Suppressor macrophage treated with lipopolysaccharide for 1 hour (primary cell): ENCODE data around the gene IFNGR2.

Experiments
- DNase-seq, 3 donors: peaks; one replicate each; pipeline ENCODE4 v3.0.0-alpha.2; 2020 to 2022

IFNGR2 gene, protein sequence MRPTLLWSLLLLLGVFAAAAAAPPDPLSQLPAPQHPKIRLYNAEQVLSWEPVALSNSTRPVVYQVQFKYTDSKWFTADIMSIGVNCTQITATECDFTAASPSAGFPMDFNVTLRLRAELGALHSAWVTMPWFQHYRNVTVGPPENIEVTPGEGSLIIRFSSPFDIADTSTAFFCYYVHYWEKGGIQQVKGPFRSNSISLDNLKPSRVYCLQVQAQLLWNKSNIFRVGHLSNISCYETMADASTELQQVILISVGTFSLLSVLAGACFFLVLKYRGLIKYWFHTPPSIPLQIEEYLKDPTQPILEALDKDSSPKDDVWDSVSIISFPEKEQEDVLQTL

DNA sequence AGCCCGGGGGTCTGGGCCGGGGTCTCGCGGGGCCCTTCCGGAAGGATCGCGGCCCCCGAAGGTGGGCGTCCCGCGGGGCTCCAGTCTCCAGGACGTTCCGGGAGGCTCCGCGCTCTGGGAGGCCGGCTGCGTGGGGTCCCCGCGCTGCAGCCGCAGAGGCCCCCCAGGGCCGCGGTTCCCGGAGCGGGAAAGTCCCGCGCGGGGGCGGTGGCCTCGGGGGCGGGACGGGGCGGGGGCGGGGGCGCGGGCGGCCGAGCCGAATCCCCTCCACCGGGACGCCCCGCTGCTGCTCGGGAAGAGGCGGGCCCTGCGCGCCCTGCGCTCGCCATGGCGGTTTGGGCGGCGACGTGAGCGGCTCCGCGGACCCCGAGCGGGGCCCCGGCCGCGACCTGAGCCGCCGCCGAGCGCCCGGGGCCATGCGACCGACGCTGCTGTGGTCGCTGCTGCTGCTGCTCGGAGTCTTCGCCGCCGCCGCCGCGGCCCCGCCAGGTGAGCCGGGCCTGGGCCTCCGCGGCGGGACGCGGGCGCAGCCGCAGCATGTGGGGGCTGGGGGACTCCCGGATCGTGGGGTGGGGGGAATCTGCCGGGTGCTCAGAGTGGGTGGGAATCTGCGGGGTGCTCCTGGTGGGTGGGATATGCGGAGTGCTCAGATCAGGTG is at the start of gene IFNGR2:
TSS of gene IFNGR2 (plus strand) at position 286 of the 658 bp plus-strand sequence. CDS start at position 417, 131 bp downstream.
- DNase-seq = peak; percentile 75 to 92 (median 82)

DNA sequence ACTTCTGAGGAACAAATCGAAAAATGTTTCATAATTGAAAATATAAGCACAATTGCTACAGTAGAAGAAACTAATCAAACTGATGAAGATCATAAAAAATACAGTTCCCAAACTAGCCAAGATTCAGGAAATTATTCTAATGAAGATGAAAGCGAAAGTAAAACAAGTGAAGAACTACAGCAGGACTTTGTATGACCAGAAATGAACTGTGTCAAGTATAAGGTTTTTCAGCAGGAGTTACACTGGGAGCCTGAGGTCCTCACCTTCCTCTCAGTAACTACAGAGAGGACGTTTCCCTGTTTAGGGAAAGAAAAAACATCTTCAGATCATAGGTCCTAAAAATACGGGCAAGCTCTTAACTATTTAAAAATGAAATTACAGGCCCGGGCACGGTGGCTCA is 47.9 kb upstream of the IFNGR2 start:
- DNase-seq = no peak

DNA sequence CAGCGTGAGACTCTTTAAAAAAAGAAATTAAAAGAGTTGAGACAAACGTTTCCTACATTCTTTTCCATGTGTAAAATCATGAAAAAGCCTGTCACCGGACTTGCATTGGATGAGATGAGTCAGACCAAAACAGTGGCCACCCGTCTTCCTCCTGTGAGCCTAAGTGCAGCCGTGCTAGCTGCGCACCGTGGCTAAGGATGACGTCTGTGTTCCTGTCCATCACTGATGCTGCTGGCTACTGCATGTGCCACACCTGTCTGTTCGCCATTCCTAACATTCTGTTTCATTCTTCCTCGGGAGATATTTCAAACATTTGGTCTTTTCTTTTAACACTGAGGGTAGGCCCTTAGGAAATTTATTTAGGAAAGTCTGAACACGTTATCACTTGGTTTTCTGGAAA is 47.2 kb upstream of the IFNGR2 start:
- no peak for DNase-seq

DNA sequence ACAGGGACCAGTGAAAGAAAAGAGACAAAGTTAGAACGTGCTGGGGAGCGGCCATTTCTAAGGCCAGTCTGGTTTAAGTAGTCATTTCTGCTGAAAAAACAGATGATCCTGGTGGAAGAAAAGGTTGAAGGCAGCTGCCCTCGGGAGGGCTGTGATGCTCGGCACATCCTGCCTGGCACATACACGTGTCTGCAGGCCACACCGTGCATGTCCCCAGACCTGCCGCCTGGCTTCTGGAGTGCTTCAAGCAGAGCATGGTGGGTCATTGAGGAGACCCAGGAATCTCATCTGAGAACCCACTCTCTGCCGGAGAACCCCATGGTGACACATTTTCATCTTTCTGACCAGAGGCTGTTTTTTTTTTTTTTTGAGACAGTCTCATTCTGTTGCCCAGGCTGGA is 46.0 kb upstream of the IFNGR2 start:
- DNase-seq = no peak

DNA sequence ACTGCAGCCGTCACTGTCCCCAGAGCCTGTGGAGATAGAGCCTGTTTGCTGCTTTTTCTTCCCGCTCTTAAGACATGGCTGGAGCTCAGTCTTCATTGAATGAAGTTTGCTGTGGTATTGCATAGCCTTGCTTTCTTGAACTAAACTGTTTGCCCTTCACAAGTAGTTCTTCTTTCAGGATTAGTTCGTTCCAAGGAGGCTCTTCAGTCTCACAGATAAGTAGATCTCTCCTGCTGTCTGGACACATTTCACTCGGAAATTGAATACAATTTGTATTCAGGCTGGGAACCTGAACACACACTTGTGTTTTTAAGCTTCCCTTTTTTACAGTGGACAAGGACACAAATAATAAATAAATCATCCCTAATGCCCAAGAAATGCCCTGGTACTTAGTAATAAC is 43.8 kb upstream of the IFNGR2 start:
- no peak for DNase-seq

DNA sequence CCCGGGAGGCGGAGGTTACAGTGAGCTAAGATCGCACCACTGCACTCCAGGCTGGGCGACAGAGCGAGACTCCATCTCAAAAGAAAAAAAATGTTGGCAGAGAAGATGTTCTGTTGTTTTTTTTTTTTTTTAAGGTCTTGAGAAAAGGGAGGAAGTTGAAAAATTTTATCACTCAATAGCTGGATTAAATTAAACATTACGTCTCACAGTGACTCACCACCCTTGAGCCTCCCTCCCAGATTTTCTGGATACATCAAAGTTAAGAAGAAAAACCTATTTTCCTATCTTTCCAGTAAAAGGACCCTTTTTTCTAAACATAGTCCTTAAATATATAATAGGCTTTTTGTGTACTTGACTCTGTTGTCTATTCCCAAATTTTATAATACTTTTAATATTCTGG is 42.9 kb upstream of the IFNGR2 start:
- peak; percentile 43 to 77 (median 66) for DNase-seq

DNA sequence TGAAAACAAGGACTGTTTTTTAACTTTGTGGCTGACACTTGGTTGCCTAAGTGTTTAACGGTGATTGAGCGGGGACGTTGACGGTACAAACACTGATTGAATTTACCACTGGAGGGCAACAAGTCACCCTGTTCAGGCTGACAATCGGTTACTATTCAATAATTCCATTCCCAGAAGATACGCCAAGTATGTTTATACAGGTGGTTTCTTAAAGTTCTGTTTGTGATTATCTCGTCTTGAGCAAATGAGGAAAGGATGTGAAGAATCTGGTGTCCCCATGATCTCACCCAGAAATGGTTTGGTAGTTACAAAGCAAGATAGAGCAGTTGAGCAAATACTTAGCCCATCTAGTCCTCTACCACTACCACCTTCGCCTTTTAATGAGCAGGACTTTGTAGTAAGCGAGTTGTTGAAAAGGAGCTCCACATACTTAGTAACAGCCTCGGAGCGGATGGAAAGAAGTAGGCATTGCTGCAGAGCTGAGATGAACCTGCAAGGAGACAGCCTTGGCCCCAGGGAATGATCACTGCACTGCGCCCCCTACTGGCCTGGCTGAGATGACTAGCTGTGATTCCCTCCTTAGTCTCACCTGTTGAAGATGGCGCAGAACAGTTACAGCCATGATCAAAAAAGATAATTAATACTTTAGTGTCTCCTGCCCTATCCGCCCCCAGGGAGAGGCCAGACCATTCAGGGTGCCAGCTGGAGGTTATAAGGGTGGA is 42.2 kb upstream of the IFNGR2 start:
- peak; percentile 64 to 82 (median 70) for DNase-seq

DNA sequence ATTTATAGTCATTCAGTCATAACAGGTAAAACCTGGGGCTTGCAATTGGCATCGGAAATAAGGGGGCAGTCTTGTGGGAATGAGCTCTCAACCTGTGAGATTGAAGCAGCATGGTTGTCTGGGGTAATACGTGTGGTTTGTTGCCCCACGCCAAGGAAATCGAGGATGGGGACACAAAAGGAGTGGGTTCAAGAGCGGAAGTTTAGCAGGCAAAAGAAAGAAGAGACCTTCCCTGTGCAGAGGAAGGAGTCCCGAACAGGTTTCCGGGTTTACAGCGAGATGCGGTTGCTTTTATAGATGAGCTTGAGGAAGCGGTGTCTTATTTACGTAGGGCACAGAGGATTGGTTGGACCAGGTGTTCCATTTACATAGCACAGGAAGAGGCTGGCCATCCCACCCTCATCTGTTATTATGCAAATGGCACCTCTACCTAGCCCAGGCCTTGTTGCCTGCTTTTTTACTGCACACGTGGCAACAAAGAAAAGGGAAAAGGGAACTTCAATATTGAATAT is 41.1 kb upstream of the IFNGR2 start:
- peak in 2 of 3 donors; percentile 32 for DNase-seq

DNA sequence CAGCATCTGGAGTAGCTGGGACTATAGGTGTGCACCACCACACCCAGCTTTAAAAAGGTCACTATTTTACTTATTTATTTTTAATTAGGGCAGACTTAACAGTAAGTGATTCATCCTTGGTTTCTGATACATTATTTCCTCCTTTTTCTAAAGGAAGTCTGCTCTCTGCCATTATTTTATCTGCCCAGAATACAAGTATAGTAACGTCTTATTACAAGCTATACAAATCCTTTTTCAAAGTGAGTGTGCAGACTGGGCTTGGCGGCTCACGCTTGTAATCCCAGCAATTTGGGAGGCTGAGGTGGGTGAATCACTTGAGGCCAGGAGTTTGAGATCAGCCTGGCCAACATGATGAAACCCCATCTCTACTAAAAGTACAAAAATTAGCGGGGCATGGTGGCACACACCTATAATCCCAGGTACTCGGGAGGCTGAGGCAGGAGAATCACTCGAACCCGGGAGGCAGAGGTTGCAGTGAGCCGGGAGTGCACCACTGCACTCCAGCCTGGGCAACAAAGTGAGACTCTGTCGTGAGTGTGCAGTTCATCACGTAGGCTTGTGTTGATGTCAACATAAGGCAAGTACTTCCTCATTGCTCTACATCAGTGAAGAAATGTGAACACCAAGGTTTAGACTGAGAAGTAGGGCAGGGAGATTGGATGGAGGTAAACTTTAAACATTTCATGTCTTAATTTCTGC is 39.2 kb upstream of the IFNGR2 start:
- DNase-seq = peak; percentile 70 to 83 (median 82)

DNA sequence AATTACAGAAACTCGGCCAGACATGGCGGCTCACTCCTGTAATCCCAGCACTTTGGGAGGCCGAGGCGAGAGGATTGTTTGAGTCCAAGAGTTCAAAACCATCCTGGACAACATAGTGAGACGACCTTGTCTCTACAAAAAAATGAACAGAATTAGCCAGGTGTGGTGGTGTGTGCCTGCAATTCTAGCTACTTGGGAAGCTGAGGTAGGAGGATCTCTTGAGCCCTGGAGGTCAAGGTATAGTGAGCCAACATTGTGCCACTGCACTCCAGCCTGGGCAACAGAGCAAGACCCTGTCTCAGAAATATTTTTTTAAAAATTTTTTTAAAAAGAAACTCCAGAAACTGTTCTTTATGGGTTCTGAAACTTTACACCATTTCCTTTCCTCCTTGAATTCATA is 38.4 kb upstream of the IFNGR2 start:
- DNase-seq = no peak

DNA sequence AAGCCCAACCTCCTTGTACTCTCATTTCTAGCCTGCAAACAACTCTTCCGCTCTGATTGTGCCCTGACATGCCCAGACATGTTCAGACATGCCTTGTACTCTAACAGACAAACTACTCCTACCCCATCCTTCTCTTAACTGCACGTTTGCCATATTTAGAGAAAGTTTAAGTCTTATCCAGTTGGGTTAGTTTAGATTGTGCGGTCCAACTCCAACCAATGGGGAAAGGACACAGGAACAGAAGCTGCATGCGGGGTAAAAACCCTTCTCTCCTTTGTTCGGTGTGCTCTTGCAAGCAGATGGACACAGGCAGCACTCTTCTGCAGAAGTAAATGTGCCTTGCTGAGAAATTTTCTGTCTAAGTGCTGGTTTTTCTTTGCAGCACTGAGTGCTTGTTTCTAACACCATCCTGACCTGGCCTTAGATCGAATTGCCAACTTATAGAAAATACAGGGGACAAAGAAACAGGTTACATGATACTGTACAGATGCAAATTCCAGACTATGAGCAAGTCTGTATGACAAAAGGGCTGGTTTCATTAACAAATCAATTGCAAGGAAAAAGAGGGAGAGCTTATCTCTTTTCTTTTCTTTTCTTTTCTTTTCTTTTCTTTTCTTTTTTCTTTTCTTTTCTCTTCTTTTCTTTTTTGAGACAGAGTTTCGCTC is 35.8 kb upstream of the IFNGR2 start:
- DNase-seq = no peak

DNA sequence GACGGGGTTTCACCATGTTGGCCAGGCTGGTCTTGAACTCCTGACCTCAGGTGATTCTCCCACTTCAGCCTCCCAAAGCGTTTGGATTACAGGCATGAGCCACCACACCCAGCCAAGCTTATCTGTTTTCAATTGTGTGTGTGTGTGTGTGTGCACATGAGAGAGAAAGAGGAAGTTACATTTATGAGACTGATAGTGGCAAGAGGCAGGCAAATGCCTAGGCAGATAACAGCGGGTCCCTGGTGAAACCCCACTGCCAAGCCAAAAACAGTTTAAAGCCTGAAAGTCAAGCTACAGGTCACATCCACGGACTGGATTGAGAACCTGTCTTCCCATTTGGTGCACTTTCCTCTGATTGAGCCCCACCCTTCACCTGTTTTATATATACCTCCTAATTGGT is 35.1 kb upstream of the IFNGR2 start:
- DNase-seq = no peak

DNA sequence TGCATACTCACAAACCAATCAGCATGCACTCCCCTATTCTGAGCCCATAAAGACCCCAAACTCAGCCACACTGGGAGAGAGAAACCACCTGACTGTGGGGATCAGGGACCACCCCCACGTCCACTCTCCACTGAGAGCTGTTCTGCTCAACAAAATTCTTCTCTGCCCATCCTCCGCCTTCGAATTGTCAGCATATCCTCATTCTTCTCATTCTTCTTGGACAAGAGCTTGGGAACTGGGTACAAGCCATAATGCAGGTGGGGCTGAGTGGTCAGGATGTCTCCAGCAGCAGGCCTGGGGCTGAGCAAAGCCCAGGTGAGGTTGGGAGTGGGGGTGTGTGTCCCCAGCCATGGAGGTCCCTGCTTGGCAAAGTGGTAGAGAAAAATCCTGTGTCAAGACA is 34.6 kb upstream of the IFNGR2 start:
- no peak for DNase-seq

DNA sequence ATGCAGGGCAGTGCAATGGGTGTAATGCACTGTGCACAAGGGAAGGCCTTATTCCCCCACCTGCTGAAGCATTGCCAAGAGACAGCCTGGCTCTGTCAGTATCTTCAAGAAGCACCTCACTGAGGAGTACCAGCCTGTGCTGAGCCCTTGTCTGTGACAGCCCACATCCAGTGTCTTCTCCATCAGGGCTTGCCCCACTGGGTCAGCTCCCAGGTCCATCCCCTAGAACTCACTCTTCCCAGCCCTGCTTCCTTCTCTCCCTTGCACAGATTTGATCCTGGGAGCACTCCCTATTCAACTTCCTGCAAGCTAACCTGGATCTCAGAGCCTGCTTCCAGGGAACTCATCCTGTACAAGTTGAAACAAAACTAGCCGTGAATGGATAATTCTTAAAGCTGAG is 33.6 kb upstream of the IFNGR2 start:
- DNase-seq = no peak

DNA sequence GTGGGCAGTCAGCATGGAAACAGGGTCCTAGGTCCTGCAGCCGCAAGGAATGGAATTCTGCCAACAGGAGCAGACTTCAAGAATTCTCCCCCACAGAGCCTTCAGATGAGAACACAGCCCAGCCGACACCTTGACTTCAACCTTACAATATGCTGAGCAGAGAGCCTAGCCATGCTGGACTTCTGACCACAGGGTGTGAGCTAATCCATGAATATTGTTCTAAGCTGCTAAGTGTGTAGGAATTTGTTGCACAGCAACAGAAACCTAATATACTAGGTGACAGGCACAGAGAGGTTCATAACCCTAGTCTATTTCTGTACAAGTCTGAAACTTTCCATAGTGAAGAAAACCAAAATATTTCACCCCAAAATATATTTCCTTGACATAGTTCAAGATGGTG is 32.9 kb upstream of the IFNGR2 start:
- no peak for DNase-seq

DNA sequence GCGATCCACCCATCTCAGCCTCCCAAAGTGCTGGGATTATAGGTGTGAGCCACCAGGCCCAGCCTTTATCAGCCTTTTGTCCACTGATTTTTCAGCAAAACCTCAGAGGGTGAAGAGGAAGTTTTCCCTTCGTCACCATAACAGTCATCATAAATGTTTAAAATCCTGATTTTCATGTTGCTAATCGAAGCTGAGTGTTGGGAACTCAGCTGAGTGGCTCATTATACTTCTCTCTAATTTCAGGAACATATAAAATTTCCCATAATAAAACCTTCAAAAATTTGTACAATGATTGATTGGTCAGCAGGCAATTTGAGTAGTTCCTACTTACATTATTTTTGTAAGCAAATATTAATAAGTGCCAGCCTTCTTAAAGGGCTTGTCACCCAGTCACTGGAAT is 31.8 kb upstream of the IFNGR2 start:
- DNase-seq = peak; percentile 39 to 83 (median 72)

DNA sequence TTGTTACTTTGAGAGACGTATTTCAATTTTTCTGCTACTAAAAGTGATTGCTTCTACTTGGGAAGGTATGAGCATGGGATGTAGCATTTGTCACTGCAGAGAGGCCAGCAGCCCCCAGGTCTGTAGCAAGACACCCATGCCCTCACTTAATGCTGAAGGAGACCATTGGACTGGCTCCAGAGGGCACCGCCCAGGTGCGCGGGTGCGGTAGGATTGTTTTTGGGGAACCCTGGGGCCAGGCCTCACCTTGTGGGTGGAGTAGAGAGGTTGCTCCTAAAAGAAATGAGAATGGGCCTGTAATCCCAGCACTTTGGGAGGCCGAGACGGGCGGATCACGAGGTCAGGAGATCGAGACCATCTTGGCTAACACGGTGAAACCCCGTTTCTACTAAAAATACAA is 30.6 kb upstream of the IFNGR2 start:
- no peak for DNase-seq

DNA sequence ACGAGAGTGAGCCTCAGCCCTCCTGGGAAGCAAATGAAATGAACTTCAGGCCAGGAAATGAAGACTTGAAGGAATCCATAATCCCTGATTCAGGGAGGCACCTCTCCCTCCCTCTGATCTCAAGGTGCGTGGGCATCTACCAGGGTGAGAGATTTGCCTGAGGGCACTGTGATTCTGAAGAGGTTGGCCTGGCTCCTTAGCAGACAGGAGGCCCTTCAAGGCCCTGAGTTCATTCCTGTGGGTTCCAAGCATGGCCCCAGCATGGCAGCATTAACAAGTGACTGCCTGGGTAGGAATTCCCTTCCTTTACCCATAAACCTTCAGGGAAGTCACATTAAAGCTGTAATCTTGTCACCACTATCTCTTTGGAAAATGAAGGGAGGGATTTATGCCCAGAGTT is 29.8 kb upstream of the IFNGR2 start:
- no peak for DNase-seq

DNA sequence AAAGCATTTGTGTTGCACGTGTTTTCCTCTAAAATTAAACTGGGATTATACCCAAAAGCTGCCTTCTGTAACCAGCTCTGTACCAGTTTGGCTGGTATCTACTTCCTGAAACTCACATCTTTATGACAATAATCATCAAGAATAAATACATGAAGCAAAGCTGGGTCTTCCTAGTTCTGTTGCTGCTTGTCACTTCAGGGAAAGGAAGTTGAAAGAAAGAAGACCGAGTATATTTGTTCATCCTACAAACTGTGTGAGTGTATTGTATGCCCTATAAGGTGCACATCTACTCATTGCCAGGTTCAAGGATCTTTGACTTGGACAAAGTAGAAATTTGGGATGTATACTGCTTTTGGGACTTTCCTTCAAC is 29.1 kb upstream of the IFNGR2 start:
- DNase-seq = peak; percentile 57 to 83 (median 77)

DNA sequence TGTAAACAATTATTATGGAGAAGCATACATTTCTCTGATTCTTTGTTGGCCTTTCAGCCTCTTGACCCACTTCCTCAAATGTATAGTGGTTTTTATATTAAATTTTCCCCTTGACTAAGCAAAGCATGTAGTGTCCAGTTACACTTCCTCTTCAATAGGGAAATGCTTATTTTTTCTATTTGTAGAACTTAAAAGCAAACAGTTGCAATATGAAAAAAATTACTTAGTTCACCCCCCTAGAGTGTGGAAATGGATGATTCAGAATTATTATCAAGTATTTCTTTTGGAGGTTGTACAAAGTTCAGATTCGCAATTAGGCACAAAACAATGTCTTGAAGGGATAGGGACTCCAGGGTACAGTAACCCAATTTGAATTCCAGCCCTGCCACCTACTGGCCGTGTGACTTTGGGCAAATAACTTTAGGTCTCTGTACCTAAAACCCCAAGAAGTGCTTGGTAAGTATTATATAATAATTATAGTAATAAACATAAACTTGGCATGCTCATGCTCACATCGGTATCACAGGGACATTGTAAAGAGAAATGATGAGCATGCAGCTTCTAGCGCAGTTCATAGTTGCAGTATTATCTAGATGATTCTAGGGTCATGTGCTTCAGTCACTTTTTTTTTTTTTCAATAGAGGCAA is 28.6 kb upstream of the IFNGR2 start:
- peak; percentile 75 to 98 (median 95) for DNase-seq

DNA sequence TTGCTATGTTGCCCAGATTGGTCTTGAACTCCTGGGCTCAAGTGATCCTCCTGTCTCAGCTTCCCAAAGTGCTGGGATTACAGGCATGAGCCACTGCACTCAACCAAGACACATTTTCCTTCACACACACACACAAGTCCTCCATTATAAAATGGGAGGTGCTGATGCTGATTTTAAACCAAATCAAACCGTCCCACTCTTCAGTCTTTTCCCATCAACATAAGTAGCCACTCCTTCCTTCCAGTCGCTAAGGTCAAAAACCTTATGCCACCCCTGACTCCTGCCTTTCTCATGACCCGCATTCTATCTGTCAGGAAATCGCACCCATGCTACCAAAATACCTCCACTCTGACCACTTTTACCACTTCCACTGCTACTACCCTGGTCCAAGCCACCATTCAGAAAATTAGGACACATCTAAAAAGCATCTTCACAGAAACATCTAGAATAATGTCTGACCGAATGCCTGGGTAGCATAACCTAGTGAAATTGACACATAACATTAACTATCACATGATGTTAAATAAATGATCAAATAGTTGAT is 28.0 kb upstream of the IFNGR2 start:
- no peak for DNase-seq
